Activated CD4-positive, alpha-beta T cell treated with anti-CD3 and anti-CD28 coated beads for 36 hours (primary cell): ENCODE results near the gene APOL4. TPM values are rescaled to one million over a fixed set of nuclear protein-coding genes. Genes with fewer than 3 reads are reported as not detected.
A peak's percentile ranks its signal among the peaks of the same experiment; 100 is the strongest.
"Not testable (repeated sequence)": the region's sequence is repeated elsewhere in the genome, so short reads cannot be mapped to it uniquely, and the experiment has no call there.

Experiments
- ATAC-seq: fragments of 200-7000 bp; cut with Tn5 transposase; one replicate; pipeline ENCODE4 v1.10.0; 2021; ENCODE audit warnings: mild to moderate bottlenecking, moderate library complexity
- CTCF ChIA-PET: fragments of 350-600 bp; sonication (Branson Sonifier 250); formaldehyde crosslinking; loops from one replicate; lab custom pipeline; 2021; ENCODE audit warnings: antibody characterized with exemption; lab: Charles Lee
- POLR2A ChIA-PET: fragments of 350-600 bp; sonication (Branson Sonifier 250); formaldehyde crosslinking; loops from one replicate; lab custom pipeline; 2021; ENCODE audit warnings: antibody characterized with exemption, inconsistent platforms; lab: Charles Lee
- DNase-seq: peaks from one replicate; pipeline ENCODE4 v3.0.0-alpha.2; 2020
- H3K27ac Mint-ChIP-seq: one replicate; pipeline ENCODE4 v1.8.0; 2021; ENCODE audit warnings: mixed read lengths
- H3K27me3 Mint-ChIP-seq: one replicate; pipeline ENCODE4 v1.8.0; 2021; ENCODE audit warnings: mixed read lengths
- H3K36me3 Mint-ChIP-seq: one replicate; pipeline ENCODE4 v1.8.0; 2021; ENCODE audit warnings: low read depth, mixed read lengths
- H3K4me1 Mint-ChIP-seq: one replicate; pipeline ENCODE4 v1.8.0; 2021; ENCODE audit warnings: mixed read lengths
- H3K4me3 Mint-ChIP-seq: one replicate; pipeline ENCODE4 v1.8.0; 2021; ENCODE audit warnings: mild to moderate bottlenecking, moderate library complexity, mixed read lengths
- H3K9me3 Mint-ChIP-seq: one replicate; pipeline ENCODE4 v1.8.0; 2021; ENCODE audit warnings: low read depth, mixed read lengths
- intact Hi-C, 2 experiments: fragments of 100-400 bp; cut with DNase I in 1 of 2; cut with micrococcal nuclease in 1 of 2; formaldehyde crosslinking; loops; one replicate each; pipeline versions ENCODE4 v1.14.2 to v1.15.1; 2022 to 2024; cut with DNase I, micrococcal nuclease
- total RNA-seq, 2 experiments: library from RNA; stranded (reverse); gene quantifications; one replicate each; pipeline ENCODE4 v1.2.3, GENCODE V29; 2021

The APOL4 gene
- total RNA-seq, 2 experiments from 2014 or later: 0.16 to 0.21 TPM

GRCh38 chr22:36197065-36197440 is 4.6 kb downstream of the APOL4 start:
- no peaks in the 10 kb centered on the region for H3K9me3 Mint-ChIP-seq
- ATAC-seq: no peak
- ChIA-PET POLR2A (no interaction called here), CTCF (interaction anchor here (1.6 kb wide), 1 partner anchor 43 kb away, joined by 3 read pairs; the partner anchor contains the start of gene APOL2)
- DNase-seq: no peak
- H3K4me1 Mint-ChIP-seq: peaks cover 19% of the 10 kb centered on the region
- H3K27me3 Mint-ChIP-seq: peaks cover 5% of the 10 kb centered on the region
- no peak overlapping the region for H3K27ac Mint-ChIP-seq
- intact Hi-C loops: loop anchor here (5.0 kb wide), 2 partner anchors 80 to 290 kb away; no protein-coding TSS in a partner anchor
- no peaks in the 10 kb centered on the region for H3K36me3 Mint-ChIP-seq
- no peak overlapping the region for H3K4me3 Mint-ChIP-seq

DNA sequence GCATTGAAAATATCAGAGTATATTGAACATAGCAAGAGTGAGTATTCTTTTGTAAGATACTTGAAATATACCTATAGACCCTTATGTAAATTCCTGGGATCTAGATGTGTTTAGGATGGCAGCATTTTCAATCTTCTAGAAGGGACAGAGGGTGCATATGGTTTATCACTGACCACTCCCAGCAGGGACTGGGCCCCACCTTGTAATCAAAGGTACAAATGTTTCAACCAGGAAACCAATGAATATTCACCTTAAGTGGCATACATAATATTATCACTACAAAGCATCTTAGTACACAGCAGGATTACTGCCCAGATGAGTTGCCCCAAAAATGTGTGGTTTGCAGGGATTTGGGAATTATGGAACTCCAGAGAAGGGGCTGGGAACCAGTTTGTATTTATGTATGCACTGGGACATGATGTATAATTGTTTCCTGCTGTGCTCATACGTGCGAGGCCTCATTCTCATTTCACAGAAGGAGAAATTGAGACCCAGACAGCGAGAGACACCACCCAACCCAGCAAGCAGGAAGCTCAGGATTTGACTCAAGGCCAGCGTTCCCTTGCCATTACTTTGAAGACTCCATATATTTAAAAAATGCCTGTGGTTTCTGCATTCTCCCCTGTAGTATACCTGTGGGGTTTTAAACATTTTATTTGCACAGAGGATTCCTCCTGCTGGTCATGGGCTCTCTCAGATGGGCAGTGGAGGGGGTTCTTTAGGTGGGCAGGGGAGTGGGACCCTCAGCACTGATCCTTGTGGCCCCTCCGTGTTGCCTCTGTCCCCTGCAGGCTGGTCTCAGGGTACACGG is 5.2 kb downstream of the APOL4 start:
- no peak overlapping the region for H3K4me3 Mint-ChIP-seq
- H3K9me3 Mint-ChIP-seq: no peaks in the 10 kb centered on the region
- DNase-seq (no peak), ATAC-seq (no peak)
- intact Hi-C loops: loop anchor here (5.0 kb wide), 2 partner anchors 81 to 291 kb away; no protein-coding TSS in a partner anchor
- H3K27ac Mint-ChIP-seq: no peak overlapping the region
- ChIA-PET CTCF (interaction anchor here (0.6 to 2.4 kb wide), 6 partner anchors 24 to 290 kb away, joined by 3 to 10 read pairs (median 6); no protein-coding TSS in a partner anchor), POLR2A (no interaction called here)
- no peaks in the 10 kb centered on the region for H3K36me3 Mint-ChIP-seq
- peaks cover 19% of the 10 kb centered on the region for H3K4me1 Mint-ChIP-seq
- peaks cover 5% of the 10 kb centered on the region for H3K27me3 Mint-ChIP-seq

DNA sequence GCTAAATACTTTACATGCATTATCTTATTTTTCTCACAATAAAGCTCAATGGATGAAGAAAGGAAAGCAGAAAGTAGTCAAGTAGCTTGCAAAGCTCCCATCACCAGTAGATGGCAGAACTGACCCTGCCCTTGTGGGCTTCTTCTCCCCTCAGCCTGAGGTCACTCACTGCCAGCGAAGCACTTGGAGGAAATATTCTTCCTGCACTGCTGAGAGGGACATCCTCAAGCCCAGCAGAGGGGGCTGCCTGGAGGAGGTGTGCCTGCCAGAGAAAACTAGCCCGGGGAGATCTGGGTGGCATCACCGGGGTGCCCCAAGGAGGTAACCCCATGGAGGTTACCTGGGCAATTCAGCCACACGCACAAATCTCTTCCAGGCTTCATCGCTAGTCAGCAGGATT is 6.6 kb downstream of the APOL4 start:
- Mint-ChIP-seq H3K9me3 (no peaks in the 10 kb centered on the region), H3K4me1 (peaks cover 19% of the 10 kb centered on the region), H3K4me3 (no peak overlapping the region), H3K27ac (no peak overlapping the region), H3K36me3 (no peaks in the 10 kb centered on the region), H3K27me3 (peaks cover 5% of the 10 kb centered on the region)
- ChIA-PET CTCF (interaction anchor here (0.7 to 2.4 kb wide), 10 partner anchors 9 to 292 kb away, joined by 3 to 10 read pairs (median 5); no protein-coding TSS in a partner anchor), POLR2A (interaction anchor here (1.3 kb wide), 1 partner anchor 44 kb away, joined by 3 read pairs; the partner anchor contains the start of gene APOL2)
- DNase-seq (peak; percentile 65), ATAC-seq (peak; percentile 81)
- intact Hi-C loops: loop anchor here (1.0 to 5.0 kb wide), 4 partner anchors 27 to 292 kb away; no protein-coding TSS in a partner anchor

- ChIA-PET CTCF (interaction anchor here (0.7 to 2.4 kb wide), 11 partner anchors 9 to 292 kb away, joined by 3 to 10 read pairs (median 3); no protein-coding TSS in a partner anchor), POLR2A (interaction anchor here (1.3 kb wide), 1 partner anchor 45 kb away, joined by 3 read pairs; the partner anchor contains the start of gene APOL2)
- no peak for DNase-seq
- no peaks in the 10 kb centered on the region for H3K36me3 Mint-ChIP-seq
- H3K27me3 Mint-ChIP-seq: peaks cover 5% of the 10 kb centered on the region
- intact Hi-C loops: no loop called here
- H3K4me1 Mint-ChIP-seq: peaks cover 19% of the 10 kb centered on the region
- no peak overlapping the region for H3K4me3 Mint-ChIP-seq
- ATAC-seq: no peak
- H3K27ac Mint-ChIP-seq: peak overlapping the region; percentile 12
- H3K9me3 Mint-ChIP-seq: no peaks in the 10 kb centered on the region
Observed at GRCh38 chr22:36194385-36194784, 7.2 kb downstream of the APOL4 start.

DNA sequence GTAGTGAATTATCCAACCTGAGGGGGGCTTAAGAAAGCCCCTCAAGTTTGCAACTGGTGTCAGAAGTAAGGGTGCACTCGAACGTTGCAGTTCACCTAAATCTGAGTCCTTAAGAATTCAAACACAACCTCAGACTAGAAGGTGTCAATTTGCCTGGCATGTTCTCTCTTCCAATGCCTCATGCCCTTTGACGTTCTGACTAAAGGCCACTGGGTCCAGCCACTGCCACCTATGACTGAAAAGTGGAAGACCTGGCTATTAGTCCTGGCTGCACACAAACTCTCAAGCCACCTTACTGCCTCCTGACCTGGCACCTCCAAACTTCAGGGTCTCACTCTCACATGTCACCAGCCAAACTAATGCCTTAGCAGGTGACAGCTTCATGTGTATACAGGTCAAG is 8.0 kb downstream of the APOL4 start:
- Mint-ChIP-seq H3K9me3 (no peaks in the 10 kb centered on the region), H3K36me3 (no peaks in the 10 kb centered on the region), H3K4me1 (peaks cover 19% of the 10 kb centered on the region), H3K27ac (no peak overlapping the region), H3K4me3 (no peak overlapping the region), H3K27me3 (peaks cover 5% of the 10 kb centered on the region)
- DNase-seq: no peak
- intact Hi-C loops: no loop called here
- POLR2A ChIA-PET: no interaction called here
- CTCF ChIA-PET: interaction anchor here (0.8 to 1.6 kb wide), 2 partner anchors 15 to 92 kb away, joined by 3 to 7 read pairs; no protein-coding TSS in a partner anchor
- ATAC-seq: no peak

DNA sequence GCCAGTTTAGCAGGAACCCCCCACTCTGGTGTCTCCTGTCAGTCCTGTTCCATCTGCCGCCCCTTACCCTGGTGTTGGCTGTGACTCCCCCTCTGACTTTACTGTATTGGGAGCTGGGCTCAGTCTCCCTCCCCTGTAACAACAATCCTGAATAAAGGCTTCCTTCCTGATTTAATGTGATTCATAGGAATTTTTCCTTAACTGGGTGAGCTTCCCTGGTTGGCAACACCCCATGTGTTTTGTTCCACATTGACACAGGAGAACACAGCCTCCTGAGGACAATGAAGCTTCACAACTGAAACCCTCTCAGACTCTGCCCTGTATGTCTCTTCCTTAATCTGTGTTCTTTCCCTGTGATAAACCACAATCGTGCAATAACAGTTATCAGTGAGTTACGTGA is 8.4 kb downstream of the APOL4 start:
- H3K36me3 Mint-ChIP-seq: no peaks in the 10 kb centered on the region
- CTCF ChIA-PET: no interaction called here
- no peak overlapping the region for H3K4me3 Mint-ChIP-seq
- H3K27me3 Mint-ChIP-seq: peaks cover 2% of the 10 kb centered on the region
- intact Hi-C loops: no loop called here
- no peaks in the 10 kb centered on the region for H3K9me3 Mint-ChIP-seq
- H3K27ac Mint-ChIP-seq: no peak overlapping the region
- H3K4me1 Mint-ChIP-seq: peaks cover 17% of the 10 kb centered on the region
- no peak for ATAC-seq
- POLR2A ChIA-PET: no interaction called here
- no peak for DNase-seq

DNA sequence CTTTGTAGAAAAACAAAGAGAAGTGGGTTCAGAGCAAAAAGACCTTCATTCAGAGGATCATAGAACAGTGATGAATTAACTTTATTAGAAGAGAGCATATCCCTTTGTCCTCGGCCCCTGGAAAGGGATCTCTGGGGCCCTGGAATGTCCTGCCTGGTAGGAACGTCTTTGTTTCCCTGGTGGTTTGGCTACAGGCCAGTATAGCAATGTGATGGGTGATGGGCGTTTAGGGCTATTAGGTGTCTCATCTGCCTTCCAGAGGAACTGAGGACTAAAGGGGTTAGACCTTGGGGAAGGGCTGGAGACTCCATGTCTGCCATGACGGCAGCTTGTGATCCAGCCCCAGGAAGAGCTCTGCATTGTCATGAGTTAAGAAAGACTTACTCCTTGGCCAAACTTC is 9.1 kb downstream of the APOL4 start:
- intact Hi-C loops: no loop called here
- H3K27ac Mint-ChIP-seq: no peak overlapping the region
- no peak overlapping the region for H3K4me3 Mint-ChIP-seq
- DNase-seq (no peak), ATAC-seq (no peak)
- no peaks in the 10 kb centered on the region for H3K9me3 Mint-ChIP-seq
- peaks cover 10% of the 10 kb centered on the region for H3K4me1 Mint-ChIP-seq
- ChIA-PET POLR2A (no interaction called here), CTCF (interaction anchor here (1.5 kb wide), 1 partner anchor 14 kb away, joined by 3 read pairs; no protein-coding TSS in a partner anchor)
- H3K36me3 Mint-ChIP-seq: no peaks in the 10 kb centered on the region
- H3K27me3 Mint-ChIP-seq: peaks cover 2% of the 10 kb centered on the region

DNA sequence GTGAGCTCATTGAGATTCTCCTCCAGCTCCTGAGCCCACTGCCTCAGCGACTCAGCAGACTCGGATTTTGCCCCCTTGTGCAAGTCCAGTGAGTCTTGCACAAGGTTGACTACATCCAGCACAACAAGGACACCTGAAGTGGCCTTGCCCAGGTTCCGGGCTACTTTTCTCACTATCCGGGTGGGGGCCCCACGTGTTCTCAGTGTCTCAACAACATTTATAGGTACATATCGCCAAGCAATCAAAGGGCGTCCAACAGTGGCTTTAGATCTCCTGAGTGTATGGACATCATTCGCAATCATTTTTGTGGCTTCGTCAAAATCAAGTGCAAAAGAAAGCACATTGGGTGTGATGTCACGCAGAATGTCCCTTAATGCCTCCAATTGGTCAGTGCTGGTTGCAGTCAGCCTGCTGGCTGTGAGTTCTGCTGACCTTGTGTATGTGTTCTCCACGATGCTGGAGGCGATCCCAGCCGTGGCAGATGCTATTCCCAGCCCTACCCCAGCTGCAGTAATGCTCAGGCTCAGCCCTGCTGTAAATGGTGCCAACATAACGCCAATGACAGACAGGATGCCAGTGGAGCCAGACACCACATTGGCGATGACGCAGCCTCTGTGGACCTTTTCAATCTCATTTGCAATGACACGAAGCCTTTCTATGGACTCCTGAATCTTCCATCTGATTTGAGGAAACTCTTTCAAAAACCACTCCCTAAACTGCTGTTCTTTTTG is 10.3 kb downstream of the APOL4 start:
- H3K27ac Mint-ChIP-seq: no peak overlapping the region
- peaks cover 2% of the 10 kb centered on the region for H3K27me3 Mint-ChIP-seq
- POLR2A ChIA-PET: no interaction called here

GRCh38 chr22:36187862-36188261 is 13.7 kb downstream of the APOL4 start:
- POLR2A ChIA-PET, H3K4me3 Mint-ChIP-seq, DNase-seq, ATAC-seq, H3K27ac Mint-ChIP-seq, H3K9me3 Mint-ChIP-seq, H3K27me3 Mint-ChIP-seq, H3K36me3 Mint-ChIP-seq, H3K4me1 Mint-ChIP-seq, intact Hi-C loops, CTCF ChIA-PET: not testable (repeated sequence)

More for the DNA sequence above, 10.3 kb downstream of the APOL4 start:
- Mint-ChIP-seq H3K36me3 (no peaks in the 10 kb centered on the region), H3K4me3 (no peak overlapping the region), H3K9me3 (no peaks in the 10 kb centered on the region), H3K4me1 (peaks cover 6% of the 10 kb centered on the region)
- no peak for ATAC-seq
- CTCF ChIA-PET: interaction anchor here (0.9 to 1.5 kb wide), 2 partner anchors 13 to 87 kb away, joined by 3 to 4 read pairs; no protein-coding TSS in a partner anchor
- intact Hi-C loops: no loop called here
- DNase-seq: no peak

DNA sequence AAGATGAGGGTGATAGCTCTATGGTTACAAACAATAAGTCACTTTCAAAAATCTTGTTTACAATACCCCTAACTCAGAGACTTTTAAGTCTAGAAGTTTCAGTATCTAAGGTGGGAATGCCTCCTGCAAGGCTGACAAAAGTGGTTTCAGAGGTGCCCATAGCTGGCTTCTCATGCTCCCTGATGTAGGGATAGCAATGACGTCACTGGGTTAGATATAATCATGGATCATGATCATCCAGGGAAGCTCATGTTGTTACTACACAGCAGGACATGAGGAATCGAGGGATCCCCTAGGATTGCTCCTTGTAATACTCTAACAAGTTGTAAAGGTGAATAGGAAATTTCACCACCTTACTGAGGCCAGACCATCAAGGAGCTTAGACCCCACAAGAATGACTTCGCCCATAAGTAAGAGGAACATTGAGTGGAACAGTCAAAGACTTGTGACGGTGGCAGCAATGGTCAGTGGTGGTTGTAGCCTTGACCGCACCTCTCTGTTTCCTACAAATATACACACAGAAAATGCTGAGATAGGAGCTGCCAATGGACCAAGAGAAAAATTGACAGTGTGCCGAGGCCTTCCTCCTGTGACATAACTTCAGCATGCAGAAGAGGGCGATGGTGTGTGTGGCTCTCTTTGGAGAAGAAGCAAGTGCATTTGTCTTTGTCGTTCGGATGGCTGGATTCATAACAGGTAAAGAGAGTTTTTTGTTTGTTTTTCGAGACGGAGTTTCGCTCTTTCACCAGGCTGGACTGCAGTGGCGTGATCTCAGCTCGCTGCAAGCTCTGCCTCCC is 15.6 kb downstream of the APOL4 start:
- ChIA-PET POLR2A (no interaction called here), CTCF (interaction anchor here (0.7 to 1.3 kb wide), 5 partner anchors 9 to 120 kb away, joined by 3 to 8 read pairs (median 3); no protein-coding TSS in a partner anchor)
- no peaks in the 10 kb centered on the region for H3K27me3 Mint-ChIP-seq
- H3K36me3 Mint-ChIP-seq: no peaks in the 10 kb centered on the region
- no peaks in the 10 kb centered on the region for H3K4me1 Mint-ChIP-seq
- no peak overlapping the region for H3K4me3 Mint-ChIP-seq
- H3K9me3 Mint-ChIP-seq: no peaks in the 10 kb centered on the region
- DNase-seq (no peak), ATAC-seq (no peak)
- H3K27ac Mint-ChIP-seq: no peak overlapping the region
- intact Hi-C loops: no loop called here
